Activated T-cell treated with anti-CD3 and anti-CD28 coated beads, Interleukin-2, amount 50 U/mL, for 24 hours (primary cell): ENCODE measurements around the gene EZR.
"Not testable (repeated sequence)": the region's sequence is repeated elsewhere in the genome, so short reads cannot be mapped to it uniquely, and the experiment has no call there.

Experiments
- DNase-seq: peaks from one replicate; pipeline ENCODE4 v3.0.0-alpha.2; 2020
- H3K27ac Mint-ChIP-seq: 2 replicates; pipeline ENCODE4 v1.8.0; 2020; ENCODE audit warnings: mild to moderate bottlenecking, mixed read lengths
- H3K27me3 Mint-ChIP-seq: 2 replicates; pipeline ENCODE4 v1.8.0; 2020; ENCODE audit warnings: mixed read lengths
- H3K36me3 Mint-ChIP-seq: 2 replicates; pipeline ENCODE4 v1.8.0; 2020; ENCODE audit warnings: low read depth, mixed read lengths
- H3K4me1 Mint-ChIP-seq: 2 replicates; pipeline ENCODE4 v1.8.0; 2020; ENCODE audit warnings: low read depth, mixed read lengths
- H3K4me3 Mint-ChIP-seq: 2 replicates; pipeline ENCODE4 v1.8.0; 2020; ENCODE audit warnings: mild to moderate bottlenecking, moderate library complexity, mixed read lengths
- H3K9me3 Mint-ChIP-seq: 2 replicates; pipeline ENCODE4 v1.8.0; 2020; ENCODE audit warnings: mixed read lengths

Gene EZR

DNA sequence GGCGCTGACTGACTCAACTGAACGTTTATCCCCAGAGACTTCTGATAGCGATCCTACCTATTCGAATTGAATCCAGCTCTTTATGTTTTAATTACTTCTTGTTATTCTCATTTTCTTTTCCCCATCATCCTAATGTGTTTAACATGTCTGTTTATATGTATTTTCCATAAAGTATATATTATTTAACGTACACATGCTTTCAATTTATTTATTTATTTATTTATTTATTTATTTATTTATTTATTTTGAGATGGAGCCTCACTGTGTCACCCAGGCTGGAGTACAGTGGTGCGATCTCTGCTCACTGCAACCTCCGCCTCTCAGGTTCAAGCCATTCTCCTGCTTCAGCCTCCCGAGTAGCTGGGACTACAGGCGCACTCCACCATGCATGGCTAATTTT, 13.6 kb upstream of the EZR start:
- not testable (repeated sequence) for H3K4me1 Mint-ChIP-seq, DNase-seq, H3K36me3 Mint-ChIP-seq, H3K4me3 Mint-ChIP-seq, H3K9me3 Mint-ChIP-seq, H3K27me3 Mint-ChIP-seq, H3K27ac Mint-ChIP-seq

DNA sequence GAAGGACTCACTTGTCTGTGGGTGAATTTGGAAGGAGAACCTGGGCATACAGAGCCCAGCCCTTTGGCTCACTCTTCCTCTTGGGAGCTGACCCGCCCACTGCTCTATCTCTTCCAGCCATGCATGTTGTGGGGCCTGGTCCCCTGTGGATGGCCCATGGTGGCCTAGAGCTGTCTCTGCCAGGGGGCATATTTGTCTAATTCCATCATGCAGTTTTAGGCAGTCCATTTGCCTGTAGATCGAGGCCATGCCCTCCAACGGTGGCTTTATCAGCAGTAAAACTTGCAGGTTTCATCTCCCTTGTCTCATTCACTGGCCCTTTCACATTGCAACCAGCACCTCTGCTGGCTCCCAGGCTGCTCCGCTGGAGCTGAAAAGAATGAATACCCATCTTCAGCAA, 12.9 kb upstream of the EZR start:
- no peak overlapping the region for H3K4me3 Mint-ChIP-seq
- H3K4me1 Mint-ChIP-seq: peaks cover 3% of the 10 kb centered on the region
- no peak for DNase-seq
- no peak overlapping the region for H3K27ac Mint-ChIP-seq
- H3K36me3 Mint-ChIP-seq: no peaks in the 10 kb centered on the region
- H3K9me3 Mint-ChIP-seq: no peaks in the 10 kb centered on the region
- H3K27me3 Mint-ChIP-seq: no peaks in the 10 kb centered on the region

DNA sequence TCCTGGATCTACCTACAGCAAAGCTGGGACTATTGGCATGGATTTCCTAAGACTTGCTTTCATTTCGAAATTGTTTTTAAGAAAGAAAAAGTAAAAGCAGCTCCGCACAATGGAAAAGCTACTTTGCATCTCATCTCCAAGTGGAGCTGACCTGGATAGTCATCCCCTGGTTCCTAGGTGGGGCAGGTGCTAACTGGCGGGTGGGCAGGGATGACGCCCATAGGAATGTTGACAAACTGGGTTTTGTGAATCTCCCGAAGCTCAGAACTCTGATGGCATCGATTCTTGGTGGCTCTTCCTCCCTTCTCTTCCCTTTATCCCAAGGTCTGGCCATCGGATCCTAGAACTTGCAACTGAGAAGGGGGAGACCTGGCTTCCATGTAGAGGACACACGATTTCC, 12.4 kb upstream of the EZR start:
- Mint-ChIP-seq H3K4me3 (no peak overlapping the region), H3K9me3 (no peaks in the 10 kb centered on the region), H3K27ac (no peak overlapping the region), H3K36me3 (no peaks in the 10 kb centered on the region), H3K4me1 (peaks cover 3% of the 10 kb centered on the region), H3K27me3 (no peaks in the 10 kb centered on the region)
- no peak for DNase-seq

DNA sequence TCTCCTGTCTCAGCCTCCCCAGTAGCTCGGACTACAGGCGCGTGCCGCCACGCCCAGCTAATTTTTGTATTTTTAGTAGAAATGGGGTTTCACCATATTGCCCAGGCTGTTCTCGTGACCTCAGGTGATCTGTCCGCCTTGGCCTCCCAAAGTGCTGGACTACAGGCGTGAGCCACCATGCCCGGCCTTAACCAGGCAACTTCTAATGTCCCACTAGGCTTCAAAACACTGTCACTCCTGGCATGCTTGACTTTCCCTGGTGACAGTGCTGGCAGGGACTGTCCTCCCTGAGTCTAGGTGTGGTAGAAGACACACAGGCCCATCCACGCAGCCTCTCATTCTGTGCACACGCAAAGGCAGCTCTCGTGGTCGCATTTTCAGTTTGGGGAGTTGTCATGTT, 11.6 kb upstream of the EZR start:
- Mint-ChIP-seq H3K27me3 (no peaks in the 10 kb centered on the region), H3K4me1 (peaks cover 3% of the 10 kb centered on the region), H3K27ac (no peak overlapping the region), H3K36me3 (no peaks in the 10 kb centered on the region), H3K9me3 (no peaks in the 10 kb centered on the region), H3K4me3 (no peak overlapping the region)
- DNase-seq: no peak

DNA sequence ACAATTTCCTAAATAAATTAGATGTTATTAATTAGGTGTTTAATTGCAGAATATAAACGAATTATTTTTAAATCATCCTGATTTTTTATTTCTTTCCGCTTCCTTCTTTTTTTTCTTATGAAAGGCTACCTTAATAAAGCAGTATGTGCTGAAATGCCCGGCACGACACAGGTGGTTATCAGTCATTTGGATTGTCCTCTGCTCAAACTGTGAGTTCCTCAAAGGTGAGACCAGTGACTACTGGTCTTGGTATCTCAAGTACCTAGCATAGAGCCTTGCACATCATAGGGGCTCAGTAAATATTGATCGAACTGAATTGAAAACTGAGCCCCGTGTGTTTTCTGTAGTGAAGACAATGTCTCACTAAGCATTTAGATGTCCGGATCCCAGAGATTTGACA, 9.6 kb upstream of the EZR start:
- H3K4me3 Mint-ChIP-seq: no peak overlapping the region
- no peak for DNase-seq
- no peaks in the 10 kb centered on the region for H3K36me3 Mint-ChIP-seq
- H3K27me3 Mint-ChIP-seq: no peaks in the 10 kb centered on the region
- H3K9me3 Mint-ChIP-seq: no peaks in the 10 kb centered on the region
- no peak overlapping the region for H3K27ac Mint-ChIP-seq
- H3K4me1 Mint-ChIP-seq: peaks cover 3% of the 10 kb centered on the region

DNA sequence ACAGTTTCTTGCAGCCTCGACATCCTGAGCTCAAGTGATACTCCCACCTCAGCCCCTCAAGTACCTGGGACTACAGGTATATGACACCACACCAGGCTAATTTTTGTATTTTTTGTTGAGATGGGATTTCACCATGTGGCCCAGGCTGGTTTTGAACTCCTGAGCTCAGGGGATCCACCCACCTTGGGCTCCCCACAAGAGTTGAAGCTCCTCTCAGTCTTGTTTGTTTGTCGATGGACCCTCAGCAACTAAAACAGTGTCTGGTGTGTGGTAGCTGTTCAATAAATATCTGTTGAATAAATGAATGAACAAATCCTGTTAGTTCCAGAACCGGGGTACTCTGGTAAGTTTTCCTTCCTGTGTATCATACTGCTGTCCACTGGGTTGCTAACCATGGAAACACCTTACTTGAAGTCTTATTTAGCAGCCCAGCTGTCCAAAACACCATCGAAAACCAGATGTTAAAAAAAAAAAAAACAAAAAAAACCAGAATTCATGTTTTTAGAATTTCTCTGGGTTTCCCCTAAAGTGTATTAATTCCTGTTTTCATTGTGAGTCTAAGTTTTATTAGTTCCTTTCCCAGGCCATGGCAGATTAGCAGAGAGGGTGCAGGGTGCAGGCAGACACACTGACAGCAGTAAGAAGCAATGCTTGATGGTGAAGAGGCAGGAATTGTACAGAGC, 7.8 kb upstream of the EZR start:
- no peaks in the 10 kb centered on the region for H3K27me3 Mint-ChIP-seq
- H3K36me3 Mint-ChIP-seq: no peaks in the 10 kb centered on the region
- H3K4me3 Mint-ChIP-seq: no peak overlapping the region
- no peak overlapping the region for H3K27ac Mint-ChIP-seq
- no peak for DNase-seq
- no peaks in the 10 kb centered on the region for H3K9me3 Mint-ChIP-seq
- H3K4me1 Mint-ChIP-seq: peaks cover 13% of the 10 kb centered on the region

DNA sequence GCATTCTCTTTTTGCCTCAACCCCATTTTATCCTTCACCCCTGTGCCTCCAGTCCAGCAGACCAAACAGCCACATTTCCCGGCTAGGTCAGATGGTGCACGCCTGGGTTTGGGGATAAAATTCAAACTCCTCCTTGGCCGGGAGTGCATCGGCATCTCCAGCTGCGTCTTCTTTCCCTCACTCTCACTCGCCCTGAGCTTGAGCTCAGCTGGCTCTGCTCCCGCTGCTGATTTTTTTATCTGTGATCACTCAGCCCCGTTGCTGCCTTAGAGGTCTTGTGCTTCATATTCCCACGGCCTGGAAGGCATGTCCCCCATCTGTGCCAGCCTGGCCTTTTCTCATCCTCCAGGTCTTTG, 6.8 kb upstream of the EZR start:
- no peaks in the 10 kb centered on the region for H3K9me3 Mint-ChIP-seq
- no peaks in the 10 kb centered on the region for H3K27me3 Mint-ChIP-seq
- no peak overlapping the region for H3K27ac Mint-ChIP-seq
- DNase-seq: no peak
- H3K4me3 Mint-ChIP-seq: no peak overlapping the region
- peaks cover 19% of the 10 kb centered on the region for H3K4me1 Mint-ChIP-seq
- H3K36me3 Mint-ChIP-seq: no peaks in the 10 kb centered on the region

DNA sequence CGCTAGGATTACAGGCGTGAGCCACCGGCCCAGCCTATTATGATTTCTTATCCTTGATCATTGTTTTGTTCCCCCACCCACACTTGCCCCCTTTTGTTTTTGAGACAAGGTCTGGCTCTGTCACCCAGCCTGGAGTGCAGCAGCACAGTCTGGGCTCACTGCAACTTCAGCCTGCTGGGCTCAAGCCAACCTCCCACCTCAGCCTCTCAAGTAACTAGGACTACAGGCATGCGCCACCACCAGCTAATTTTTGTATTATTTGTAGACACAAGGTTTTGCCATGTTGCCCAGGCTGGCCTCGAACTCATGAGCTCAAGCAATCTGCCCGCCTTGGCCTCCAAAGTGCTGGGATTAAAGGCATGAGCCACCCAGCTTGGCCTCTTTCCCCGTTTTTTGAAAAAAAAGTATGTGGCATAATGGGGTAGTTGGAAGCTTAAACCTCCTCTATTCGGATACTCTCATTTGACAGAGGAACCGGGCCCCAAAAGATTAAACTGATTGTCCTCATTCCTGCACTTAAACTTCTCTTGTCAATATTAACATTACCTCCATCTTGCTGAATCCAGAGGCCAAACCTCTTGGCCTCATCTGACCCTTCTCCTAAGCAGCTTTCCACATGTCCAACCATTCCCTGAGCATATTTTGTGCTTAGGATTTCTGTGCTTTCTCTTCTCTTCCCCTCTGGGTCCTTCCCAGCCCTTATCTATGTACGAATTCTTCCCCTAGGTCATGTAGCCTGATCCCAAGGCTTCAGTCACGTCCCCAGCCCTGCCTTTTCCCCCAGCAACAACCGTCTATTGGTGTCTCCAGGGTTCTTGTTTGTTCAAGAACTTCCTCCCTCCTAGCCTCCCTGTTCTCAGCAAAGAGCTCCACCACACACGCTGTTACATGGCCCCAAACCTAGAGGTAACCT, 6.1 kb upstream of the EZR start:
- Mint-ChIP-seq H3K9me3 (no peaks in the 10 kb centered on the region), H3K36me3 (no peaks in the 10 kb centered on the region), H3K4me1 (peaks cover 19% of the 10 kb centered on the region), H3K27ac (no peak overlapping the region), H3K4me3 (no peak overlapping the region), H3K27me3 (no peaks in the 10 kb centered on the region)
- DNase-seq: no peak

DNA sequence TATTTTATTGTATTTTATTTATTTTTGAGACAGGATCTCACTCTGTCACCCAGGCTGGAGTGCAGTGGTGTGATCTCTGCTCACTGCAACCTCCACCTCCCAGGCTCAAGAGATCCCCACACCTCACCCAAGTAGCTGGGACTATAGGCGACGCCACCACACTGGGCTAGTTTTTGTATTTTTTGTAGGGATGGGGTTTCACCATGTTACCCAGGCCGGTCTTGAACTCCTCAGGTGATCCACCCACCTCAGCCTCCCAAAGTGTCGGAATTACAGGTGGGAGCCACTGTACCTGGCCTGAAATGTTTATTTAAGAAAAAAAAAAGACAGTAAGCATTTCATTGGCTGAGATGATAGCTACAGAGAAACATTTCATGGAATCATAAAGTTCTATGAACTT, 4.4 kb upstream of the EZR start:
- H3K27ac Mint-ChIP-seq, DNase-seq, H3K4me3 Mint-ChIP-seq, H3K36me3 Mint-ChIP-seq, H3K27me3 Mint-ChIP-seq, H3K9me3 Mint-ChIP-seq: not testable (repeated sequence)
- peaks cover 28% of the 10 kb centered on the region for H3K4me1 Mint-ChIP-seq

DNA sequence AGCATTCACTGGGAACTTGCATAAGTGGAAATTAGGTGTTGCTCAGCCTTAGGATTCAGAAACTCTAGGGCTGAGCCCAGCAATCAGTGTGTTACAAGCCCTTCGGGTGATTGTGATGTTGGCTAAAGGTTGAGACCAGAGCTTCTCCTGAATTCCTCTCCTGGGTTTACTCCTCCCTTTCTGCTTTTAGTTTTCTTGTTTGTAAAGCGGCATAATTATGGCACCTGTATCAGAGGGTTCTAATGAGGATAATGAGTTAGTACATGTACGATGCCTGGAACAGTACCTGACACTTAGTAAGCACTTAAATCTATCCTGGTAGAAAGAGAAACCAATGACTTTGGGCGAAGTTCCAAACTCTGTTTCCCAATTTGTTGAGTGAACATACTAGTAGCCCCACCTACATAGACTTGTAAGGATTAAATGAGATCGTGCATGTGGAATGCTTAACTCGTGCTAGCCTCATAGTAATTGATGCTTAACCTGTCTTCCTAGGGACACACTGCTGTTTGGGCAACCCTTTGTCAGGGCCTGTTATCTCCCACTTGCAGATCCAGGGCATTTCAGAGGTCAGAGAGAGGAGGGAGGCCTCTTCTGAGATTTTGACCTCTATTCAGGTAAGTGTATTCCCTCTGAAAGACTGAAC, 932 bp upstream of the EZR start:
- H3K36me3 Mint-ChIP-seq: peaks cover 31% of the 10 kb centered on the region
- H3K27me3 Mint-ChIP-seq: no peaks in the 10 kb centered on the region
- peak overlapping the region; percentile 100 for H3K4me3 Mint-ChIP-seq
- DNase-seq: no peak
- peaks cover 43% of the 10 kb centered on the region for H3K4me1 Mint-ChIP-seq
- H3K27ac Mint-ChIP-seq: peak overlapping the region; percentile 93
- H3K9me3 Mint-ChIP-seq: peaks cover 3% of the 10 kb centered on the region

DNA sequence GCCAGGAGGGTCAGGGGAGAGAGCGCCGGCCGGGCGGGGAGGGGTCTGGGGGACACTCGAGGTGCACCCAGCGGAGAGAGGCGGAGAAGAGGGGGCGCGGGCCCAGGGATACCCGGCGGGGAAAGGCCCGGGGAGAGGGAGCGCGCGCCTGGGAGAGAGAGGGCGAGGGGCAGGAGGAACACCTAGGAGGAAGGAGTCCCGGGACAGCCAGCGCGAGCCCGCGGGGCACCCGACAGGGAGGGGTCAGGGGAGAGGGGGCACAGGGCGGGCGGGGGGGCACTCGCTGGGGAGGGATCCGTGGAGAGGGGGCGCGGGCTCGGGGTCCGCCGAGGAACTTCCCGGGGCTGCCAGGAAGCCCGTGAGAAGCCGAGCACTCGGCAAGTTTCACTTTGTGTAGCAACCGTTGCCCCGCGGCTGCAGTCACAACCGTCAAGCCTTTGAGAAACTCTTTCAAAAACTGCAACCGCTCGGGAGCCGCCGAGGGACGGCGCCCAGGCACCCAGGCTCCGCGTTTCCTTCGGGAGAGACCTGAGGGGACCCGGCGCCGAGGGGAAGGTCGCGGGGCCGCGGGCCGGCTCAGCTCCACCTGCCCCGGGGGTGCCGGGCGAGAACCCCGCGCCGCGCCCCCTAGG, 471 bp downstream of the EZR start:
- H3K4me1 Mint-ChIP-seq: peaks cover 57% of the 10 kb centered on the region
- H3K9me3 Mint-ChIP-seq: peaks cover 3% of the 10 kb centered on the region

DNA sequence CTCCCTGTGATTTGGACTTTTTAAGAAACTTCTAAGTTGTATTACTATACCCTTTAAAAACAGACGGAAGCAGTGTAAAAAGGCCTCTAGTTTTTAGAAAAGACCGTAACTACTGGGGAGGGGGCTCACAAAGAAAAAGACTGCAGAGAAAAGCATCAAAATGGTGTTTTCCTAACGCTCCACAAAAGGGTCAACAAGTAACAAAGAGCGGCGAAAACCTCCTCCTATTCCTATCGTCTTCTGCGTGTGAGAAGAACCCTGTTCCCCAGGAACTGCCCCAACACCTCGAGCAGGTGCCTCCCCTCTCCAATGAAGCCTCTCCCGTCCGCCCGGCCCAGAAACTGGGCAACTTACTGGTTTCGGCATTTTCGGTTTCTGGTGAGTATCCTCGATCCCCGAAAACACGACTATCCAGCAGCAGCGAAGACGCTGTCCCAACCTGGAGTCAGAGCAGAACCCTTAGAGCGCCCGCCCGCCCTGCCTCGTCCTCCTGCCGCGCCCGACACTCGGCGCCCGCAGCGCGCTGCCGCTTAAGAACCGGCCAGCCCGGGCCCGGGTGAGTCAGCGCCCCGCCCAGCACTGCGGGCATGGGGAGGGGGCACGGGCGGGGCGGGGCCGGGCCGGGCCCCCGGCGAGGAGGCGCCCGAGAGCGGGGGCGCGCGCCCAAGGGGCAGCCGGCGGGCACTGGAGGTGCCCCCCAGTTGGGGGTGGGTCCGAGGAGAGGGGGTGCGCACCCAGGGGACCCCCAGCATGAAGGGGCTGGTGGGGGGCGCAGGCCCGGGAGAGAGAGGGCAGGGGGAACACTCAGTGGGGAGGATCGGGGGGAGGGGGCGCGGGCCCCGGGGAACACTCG, 1.2 kb downstream of the EZR start:
- Mint-ChIP-seq H3K9me3 (peaks cover 3% of the 10 kb centered on the region), H3K27ac (peak overlapping the region; percentile 99), H3K27me3 (no peaks in the 10 kb centered on the region), H3K4me1 (peaks cover 61% of the 10 kb centered on the region), H3K36me3 (peaks cover 52% of the 10 kb centered on the region), H3K4me3 (peak overlapping the region; percentile 100)
- peak; percentile 86 for DNase-seq

More for the DNA sequence above, 471 bp downstream of the EZR start:
- peak; percentile 84 for DNase-seq
- Mint-ChIP-seq H3K27me3 (no peaks in the 10 kb centered on the region), H3K36me3 (peaks cover 45% of the 10 kb centered on the region), H3K4me3 (peak overlapping the region; percentile 100), H3K27ac (peak overlapping the region; percentile 85)

DNA sequence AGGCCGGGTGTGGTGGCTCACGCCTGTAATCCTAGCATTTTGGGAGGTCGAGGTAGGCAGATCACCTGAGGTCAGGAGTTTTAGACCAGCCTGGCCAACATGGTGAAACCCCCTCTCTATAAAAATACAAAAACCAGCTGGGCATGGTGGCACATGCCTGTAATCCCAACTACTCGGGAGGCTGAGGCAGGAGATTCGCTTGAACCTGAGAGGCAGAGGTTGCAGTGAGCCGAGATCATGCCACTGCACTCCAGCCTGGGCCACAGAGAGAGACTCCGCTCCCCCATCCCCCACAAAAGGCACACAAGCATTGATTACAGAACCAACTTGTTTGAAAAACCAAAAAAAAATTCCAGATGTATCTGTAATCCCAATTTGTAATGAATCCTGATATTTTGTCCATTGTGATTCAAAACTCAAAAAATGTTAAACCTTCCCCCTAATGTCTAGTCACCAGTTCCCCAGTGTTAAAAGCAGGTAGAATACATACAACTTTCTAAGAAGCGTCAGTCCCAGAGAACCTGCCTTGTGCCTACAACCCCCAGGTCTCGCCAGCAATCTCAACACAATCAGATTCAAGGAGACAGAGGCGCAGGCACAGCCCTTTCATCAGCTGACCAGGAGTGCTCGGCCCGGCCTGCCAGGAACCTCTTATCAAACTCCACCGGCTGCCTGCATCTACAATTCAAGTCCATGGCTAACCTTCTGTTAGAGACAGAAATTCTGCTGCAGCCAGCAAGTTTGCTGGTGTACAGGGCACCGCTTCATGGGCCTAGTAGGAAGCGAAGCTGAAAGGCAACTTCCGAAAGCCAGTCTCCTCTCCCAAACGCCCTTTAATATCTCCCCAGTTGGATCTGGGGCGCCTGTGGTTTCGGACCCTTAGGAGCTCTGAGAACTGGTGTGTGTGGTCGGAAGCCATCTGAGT, 2.1 kb downstream of the EZR start:
- peaks cover 3% of the 10 kb centered on the region for H3K9me3 Mint-ChIP-seq
- DNase-seq: peak; percentile 56
- H3K36me3 Mint-ChIP-seq: peaks cover 61% of the 10 kb centered on the region
- peak overlapping the region; percentile 99 for H3K27ac Mint-ChIP-seq
- H3K4me1 Mint-ChIP-seq: peaks cover 63% of the 10 kb centered on the region
- peak overlapping the region; percentile 100 for H3K4me3 Mint-ChIP-seq
- no peaks in the 10 kb centered on the region for H3K27me3 Mint-ChIP-seq
